ENCODE data around the gene GPR151.

DNA sequence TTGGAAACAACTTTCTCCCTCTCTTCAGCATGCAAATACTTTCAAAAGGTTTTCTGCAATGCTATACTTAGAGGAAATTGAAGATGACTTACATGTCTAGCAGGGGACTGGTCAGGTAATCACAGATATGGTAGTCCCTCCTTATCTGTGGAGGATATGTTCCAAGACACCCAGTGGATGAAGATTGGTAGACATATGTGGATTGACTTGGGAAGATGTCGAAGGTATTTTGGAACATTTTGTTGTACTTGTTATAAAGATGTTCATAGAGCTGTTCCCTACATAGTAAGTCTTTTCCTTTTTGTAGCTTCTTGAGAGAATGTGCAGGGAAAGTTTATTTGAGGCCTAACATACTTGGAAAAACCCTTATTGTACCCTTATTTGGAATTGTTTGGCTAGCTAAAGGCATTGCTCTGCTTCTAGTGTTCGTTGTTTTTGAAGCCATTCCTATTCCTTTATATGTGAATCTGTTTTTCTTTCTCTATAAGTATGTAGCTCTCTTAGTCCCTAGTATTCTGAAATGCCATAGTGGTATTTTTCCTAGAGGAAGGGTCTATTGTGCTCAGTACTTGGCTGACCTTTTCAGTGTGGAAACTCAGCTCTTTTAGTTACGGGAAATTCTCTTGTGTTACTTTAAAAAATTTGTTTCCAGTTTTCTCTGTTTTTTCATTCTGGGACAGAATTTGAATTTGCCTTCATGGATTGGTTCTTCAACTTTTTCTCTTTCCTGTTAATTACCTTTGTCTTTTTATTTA, 25.7 kb downstream of the GPR151 start:
- TF ChIP-seq, protein P1, sequence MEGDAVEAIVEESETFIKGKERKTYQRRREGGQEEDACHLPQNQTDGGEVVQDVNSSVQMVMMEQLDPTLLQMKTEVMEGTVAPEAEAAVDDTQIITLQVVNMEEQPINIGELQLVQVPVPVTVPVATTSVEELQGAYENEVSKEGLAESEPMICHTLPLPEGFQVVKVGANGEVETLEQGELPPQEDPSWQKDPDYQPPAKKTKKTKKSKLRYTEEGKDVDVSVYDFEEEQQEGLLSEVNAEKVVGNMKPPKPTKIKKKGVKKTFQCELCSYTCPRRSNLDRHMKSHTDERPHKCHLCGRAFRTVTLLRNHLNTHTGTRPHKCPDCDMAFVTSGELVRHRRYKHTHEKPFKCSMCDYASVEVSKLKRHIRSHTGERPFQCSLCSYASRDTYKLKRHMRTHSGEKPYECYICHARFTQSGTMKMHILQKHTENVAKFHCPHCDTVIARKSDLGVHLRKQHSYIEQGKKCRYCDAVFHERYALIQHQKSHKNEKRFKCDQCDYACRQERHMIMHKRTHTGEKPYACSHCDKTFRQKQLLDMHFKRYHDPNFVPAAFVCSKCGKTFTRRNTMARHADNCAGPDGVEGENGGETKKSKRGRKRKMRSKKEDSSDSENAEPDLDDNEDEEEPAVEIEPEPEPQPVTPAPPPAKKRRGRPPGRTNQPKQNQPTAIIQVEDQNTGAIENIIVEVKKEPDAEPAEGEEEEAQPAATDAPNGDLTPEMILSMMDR (IDR thresholded peaks at IDR 0.05), result no peak
- no peak for TF ChIP-seq POLR2AphosphoS5 (IDR thresholded peaks at IDR 0.05)
- no peak for TF ChIP-seq POLR2A (IDR thresholded peaks at IDR 0.05)

Data from breast epithelium (tissue), 3 donors.